ENCODE results near the gene GSE1.

Gene GSE1

DNA sequence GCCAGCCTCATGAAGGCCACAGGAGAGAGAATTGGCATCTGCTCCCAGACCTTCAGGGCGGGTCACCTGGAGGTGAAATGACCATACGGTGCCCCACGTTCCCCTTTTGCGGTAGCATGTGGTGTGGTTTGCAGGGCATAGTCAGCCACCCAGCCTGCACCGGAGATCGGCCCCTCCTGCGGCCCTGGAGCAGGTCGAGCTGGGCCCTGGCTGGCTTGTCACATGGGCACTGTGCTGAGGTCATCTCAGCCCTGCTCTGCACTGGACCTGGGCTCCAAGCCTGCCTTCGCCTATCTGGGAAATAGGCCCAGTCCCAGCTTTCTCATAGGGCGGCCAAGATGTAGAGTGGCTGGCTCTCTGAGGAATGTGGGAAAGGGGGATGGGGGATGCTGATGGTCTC lies 16.2 kb downstream of the GSE1 start:
- peaks cover 6% of the 10 kb centered on the region; the same call in 1 of the 2 replicates for H3K36me3 ChIP-seq (ENCODE audit: control insufficient read depth, insufficient read depth, low read length)
- DNase-seq (ENCODE audit: low read depth, low spot score): no peak
- no peaks in the 10 kb centered on the region for H3K9me3 ChIP-seq (ENCODE audit: control insufficient read depth, insufficient read depth, low read length)
- WGBS (ENCODE audit: insufficient coverage, insufficient read length): no CpG with 5 or more reads among the region's 10 CpGs
- H3K27ac ChIP-seq (ENCODE audit: low read length): no peak overlapping the region
- no peak overlapping the region for H3K4me3 ChIP-seq (ENCODE audit: low read length)
- no peaks in the 10 kb centered on the region for H3K27me3 ChIP-seq (ENCODE audit: control insufficient read depth, insufficient read depth, low read length)
- H3K4me1 ChIP-seq (ENCODE audit: control insufficient read depth, insufficient read depth, low read length): peaks cover 4% of the 10 kb centered on the region; the same call in 1 of the 2 replicates

DNA sequence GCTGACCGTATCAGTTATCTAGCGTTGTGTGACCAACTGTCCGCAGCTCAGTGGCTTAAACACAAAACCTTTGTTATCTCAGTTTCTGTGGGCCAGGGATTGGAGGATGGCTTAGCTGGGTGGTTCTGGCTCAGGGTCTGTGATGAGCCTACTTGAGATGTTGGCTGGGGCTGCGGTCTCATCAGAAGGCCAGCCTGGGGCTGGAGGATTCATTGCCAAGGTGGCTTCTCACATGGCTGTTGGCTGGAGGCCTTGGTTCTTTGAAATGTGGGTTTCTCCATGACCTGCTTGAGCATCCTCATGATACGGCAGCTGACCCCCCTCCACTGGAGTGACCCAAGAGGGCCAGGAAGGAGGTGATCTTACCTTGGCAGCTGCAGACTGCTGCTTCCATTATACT lies 16.7 kb downstream of the GSE1 start:
- WGBS (ENCODE audit: insufficient coverage, insufficient read length): no CpG with 5 or more reads among the region's 5 CpGs
- Histone ChIP-seq H3K4me1 (ENCODE audit: control insufficient read depth, insufficient read depth, low read length) (peaks cover 2% of the 10 kb centered on the region; the same call in 1 of the 2 replicates), H3K27me3 (ENCODE audit: control insufficient read depth, insufficient read depth, low read length) (no peaks in the 10 kb centered on the region)

DNA sequence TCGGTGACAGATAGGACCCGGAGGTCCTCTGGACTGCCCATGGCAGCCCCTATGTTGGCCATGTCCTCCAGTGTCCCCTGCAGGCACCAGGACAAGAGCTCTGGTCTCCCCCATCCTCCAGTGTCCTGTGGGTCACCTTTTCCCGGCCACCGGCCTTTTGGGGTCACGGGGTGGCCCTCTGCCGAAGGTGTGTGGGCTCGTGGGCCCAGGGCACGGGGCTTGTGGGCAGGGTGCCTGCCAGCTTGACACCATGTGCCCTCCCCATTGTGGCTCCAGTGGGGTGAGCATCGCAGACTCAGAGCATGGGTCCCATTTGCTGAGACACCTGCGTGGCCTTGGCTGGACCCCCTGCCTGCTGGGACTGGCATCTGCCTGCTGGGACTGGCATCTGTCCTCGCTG lies 18.1 kb downstream of the GSE1 start:
- Histone ChIP-seq H3K4me3 (ENCODE audit: low read length) (no peak overlapping the region), H3K4me1 (ENCODE audit: control insufficient read depth, insufficient read depth, low read length) (peaks cover 2% of the 10 kb centered on the region; the same call in 1 of the 2 replicates), H3K27me3 (ENCODE audit: control insufficient read depth, insufficient read depth, low read length) (no peaks in the 10 kb centered on the region), H3K36me3 (ENCODE audit: control insufficient read depth, insufficient read depth, low read length) (peaks cover 7% of the 10 kb centered on the region; the same call in 1 of the 2 replicates), H3K9me3 (ENCODE audit: control insufficient read depth, insufficient read depth, low read length) (no peaks in the 10 kb centered on the region), H3K27ac (ENCODE audit: low read length) (no peak overlapping the region)
- DNase-seq (ENCODE audit: low read depth, low spot score): no peak
- no CpG with 5 or more reads among the region's 11 CpGs for WGBS (ENCODE audit: insufficient coverage, insufficient read length)

More for the DNA sequence above, 16.7 kb downstream of the GSE1 start:
- H3K27ac ChIP-seq (ENCODE audit: low read length): no peak overlapping the region
- DNase-seq (ENCODE audit: low read depth, low spot score): no peak
- H3K4me3 ChIP-seq (ENCODE audit: low read length): no peak overlapping the region
- peaks cover 7% of the 10 kb centered on the region; the same call in 1 of the 2 replicates for H3K36me3 ChIP-seq (ENCODE audit: control insufficient read depth, insufficient read depth, low read length)
- H3K9me3 ChIP-seq (ENCODE audit: control insufficient read depth, insufficient read depth, low read length): no peaks in the 10 kb centered on the region

GRCh38 chr16:85631802-85632393 lies 18.8 kb downstream of the GSE1 start:
- H3K4me3 ChIP-seq (ENCODE audit: low read length): no peak overlapping the region
- peaks cover 7% of the 10 kb centered on the region; the same call in 1 of the 2 replicates for H3K36me3 ChIP-seq (ENCODE audit: control insufficient read depth, insufficient read depth, low read length)
- no peaks in the 10 kb centered on the region; the same call in 1 of the 2 replicates for H3K4me1 ChIP-seq (ENCODE audit: control insufficient read depth, insufficient read depth, low read length)
- no peak for DNase-seq (ENCODE audit: low read depth, low spot score)
- no CpG with 5 or more reads among the region's 27 CpGs for WGBS (ENCODE audit: insufficient coverage, insufficient read length)
- no peaks in the 10 kb centered on the region for H3K27me3 ChIP-seq (ENCODE audit: control insufficient read depth, insufficient read depth, low read length)
- no peaks in the 10 kb centered on the region for H3K9me3 ChIP-seq (ENCODE audit: control insufficient read depth, insufficient read depth, low read length)
- H3K27ac ChIP-seq (ENCODE audit: low read length): no peak overlapping the region

DNA sequence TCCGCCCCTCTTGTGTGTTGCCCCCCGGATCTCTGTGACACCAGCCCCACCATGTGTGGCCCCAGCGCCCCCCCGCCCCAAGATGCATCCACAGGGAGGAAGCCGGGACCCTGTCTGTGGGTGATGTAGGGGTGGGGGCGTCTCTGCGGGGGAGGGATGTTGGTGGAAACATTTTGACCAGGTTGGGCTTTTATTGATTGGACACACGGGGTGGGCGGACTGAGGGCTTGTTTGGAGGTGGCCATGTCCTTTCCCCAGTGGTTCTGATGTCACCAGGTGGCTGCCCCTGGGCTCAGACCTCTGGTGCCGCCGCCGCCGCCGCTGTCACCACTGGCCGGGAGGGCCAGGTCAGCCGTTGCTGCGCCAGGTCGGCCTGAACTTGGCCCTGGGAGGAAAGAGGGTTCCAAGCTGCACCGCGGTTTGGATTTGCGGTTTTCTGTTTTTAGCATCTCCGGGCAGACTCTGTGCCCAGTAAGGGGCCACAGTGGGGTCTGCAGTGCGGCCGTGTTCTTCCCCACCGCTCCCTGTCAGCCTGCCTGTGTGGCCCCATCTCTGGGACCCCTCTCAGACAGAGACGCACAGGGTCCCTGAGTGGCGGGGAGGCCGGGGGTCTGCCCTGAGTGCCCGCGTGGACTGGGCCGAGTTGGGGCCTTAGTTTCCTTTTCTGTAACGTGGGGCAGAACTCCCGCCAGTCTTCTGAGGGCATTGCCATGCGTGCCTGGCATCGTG lies 19.8 kb downstream of the GSE1 start:
- no peaks in the 10 kb centered on the region for H3K9me3 ChIP-seq (ENCODE audit: control insufficient read depth, insufficient read depth, low read length)
- WGBS (ENCODE audit: insufficient coverage, insufficient read length): no CpG with 5 or more reads among the region's 35 CpGs
- no peaks in the 10 kb centered on the region for H3K27me3 ChIP-seq (ENCODE audit: control insufficient read depth, insufficient read depth, low read length)
- no peaks in the 10 kb centered on the region; the same call in 1 of the 2 replicates for H3K4me1 ChIP-seq (ENCODE audit: control insufficient read depth, insufficient read depth, low read length)
- H3K4me3 ChIP-seq (ENCODE audit: low read length): no peak overlapping the region
- H3K27ac ChIP-seq (ENCODE audit: low read length): no peak overlapping the region
- H3K36me3 ChIP-seq (ENCODE audit: control insufficient read depth, insufficient read depth, low read length): peaks cover 10% of the 10 kb centered on the region
- no peak for DNase-seq (ENCODE audit: low read depth, low spot score)

DNA sequence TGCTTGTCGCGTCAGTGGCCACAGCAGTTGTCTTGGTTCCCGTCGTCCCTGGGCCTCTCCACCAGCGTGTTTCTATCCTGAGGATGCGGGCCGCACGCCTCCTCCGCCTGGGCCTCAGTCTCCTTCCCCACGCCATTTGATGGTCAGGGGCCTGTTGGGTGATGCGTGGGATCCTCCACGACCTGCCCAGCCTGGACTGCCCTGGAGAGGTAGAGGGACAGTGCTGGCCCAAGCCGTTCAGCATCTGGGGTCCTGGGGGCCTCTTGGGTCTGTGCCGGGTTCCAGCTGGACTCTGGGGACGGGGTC lies 20.3 kb downstream of the GSE1 start:
- no peak overlapping the region for H3K4me3 ChIP-seq (ENCODE audit: low read length)
- peaks cover 10% of the 10 kb centered on the region for H3K36me3 ChIP-seq (ENCODE audit: control insufficient read depth, insufficient read depth, low read length)
- WGBS (ENCODE audit: insufficient coverage, insufficient read length): no CpG with 5 or more reads among the region's 15 CpGs
- DNase-seq (ENCODE audit: low read depth, low spot score): no peak
- H3K27ac ChIP-seq (ENCODE audit: low read length): no peak overlapping the region
- no peaks in the 10 kb centered on the region for H3K9me3 ChIP-seq (ENCODE audit: control insufficient read depth, insufficient read depth, low read length)
- no peaks in the 10 kb centered on the region; the same call in 1 of the 2 replicates for H3K4me1 ChIP-seq (ENCODE audit: control insufficient read depth, insufficient read depth, low read length)
- H3K27me3 ChIP-seq (ENCODE audit: control insufficient read depth, insufficient read depth, low read length): no peaks in the 10 kb centered on the region

- WGBS (ENCODE audit: insufficient coverage, insufficient read length): no CpG with 5 or more reads among the region's 35 CpGs
- H3K27me3 ChIP-seq (ENCODE audit: control insufficient read depth, insufficient read depth, low read length): no peaks in the 10 kb centered on the region
- DNase-seq (ENCODE audit: low read depth, low spot score): no peak
- peaks cover 10% of the 10 kb centered on the region for H3K36me3 ChIP-seq (ENCODE audit: control insufficient read depth, insufficient read depth, low read length)
- no peak overlapping the region for H3K27ac ChIP-seq (ENCODE audit: low read length)
- no peaks in the 10 kb centered on the region for H3K9me3 ChIP-seq (ENCODE audit: control insufficient read depth, insufficient read depth, low read length)
- H3K4me1 ChIP-seq (ENCODE audit: control insufficient read depth, insufficient read depth, low read length): no peaks in the 10 kb centered on the region; the same call in 1 of the 2 replicates
- H3K4me3 ChIP-seq (ENCODE audit: low read length): no peak overlapping the region
These were observed 20.8 kb downstream of the GSE1 start for GRCh38 chr16:85633888-85634287.

DNA sequence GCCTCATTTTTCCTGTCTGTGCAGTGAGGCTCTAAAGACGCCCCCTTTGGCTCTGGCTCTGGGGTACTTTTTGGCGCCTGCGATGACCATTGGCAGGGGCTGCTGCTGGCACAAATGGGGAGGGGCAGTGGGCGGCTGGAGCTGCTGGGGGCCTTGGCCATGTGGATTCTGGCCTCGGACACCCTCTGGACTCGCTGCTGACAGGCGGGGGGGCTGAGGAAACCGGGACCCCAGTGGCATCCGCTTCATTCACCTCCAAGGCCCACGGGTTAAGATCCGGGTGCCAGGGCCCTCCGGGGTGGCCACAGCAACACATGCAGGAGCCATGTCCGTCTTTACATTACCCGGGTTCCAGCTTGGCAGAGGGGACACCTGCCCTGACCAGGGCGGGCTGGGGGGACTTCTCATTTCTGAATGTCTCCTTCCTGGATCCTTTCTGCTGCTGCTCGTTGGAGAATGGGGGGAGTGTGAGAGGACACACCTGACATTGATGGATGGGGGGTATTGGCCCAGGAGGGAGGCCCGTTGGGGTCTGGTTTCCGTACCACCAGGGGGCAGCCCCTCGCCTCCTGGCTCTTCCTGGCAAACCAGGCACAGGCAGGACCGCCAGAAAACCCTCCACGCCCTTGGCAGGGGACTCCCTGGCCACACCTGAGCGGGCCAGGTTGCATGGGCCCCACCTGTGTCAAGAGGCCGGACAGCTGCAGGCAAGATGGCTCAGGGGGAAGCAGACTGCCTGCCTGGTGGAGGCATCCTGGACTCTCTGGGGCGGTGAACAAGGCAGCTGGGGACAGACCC lies 21.8 kb downstream of the GSE1 start:
- H3K36me3 ChIP-seq (ENCODE audit: control insufficient read depth, insufficient read depth, low read length): peaks cover 10% of the 10 kb centered on the region
- H3K4me3 ChIP-seq (ENCODE audit: low read length): no peak overlapping the region
- no CpG with 5 or more reads among the region's 24 CpGs for WGBS (ENCODE audit: insufficient coverage, insufficient read length)
- no peaks in the 10 kb centered on the region for H3K9me3 ChIP-seq (ENCODE audit: control insufficient read depth, insufficient read depth, low read length)
- H3K27ac ChIP-seq (ENCODE audit: low read length): no peak overlapping the region
- no peak for DNase-seq (ENCODE audit: low read depth, low spot score)
- H3K4me1 ChIP-seq (ENCODE audit: control insufficient read depth, insufficient read depth, low read length): peaks cover 2% of the 10 kb centered on the region; the same call in 1 of the 2 replicates
- H3K27me3 ChIP-seq (ENCODE audit: control insufficient read depth, insufficient read depth, low read length): no peaks in the 10 kb centered on the region

- no CpG with 5 or more reads among the region's 26 CpGs for WGBS (ENCODE audit: insufficient coverage, insufficient read length)
- peaks cover 15% of the 10 kb centered on the region for H3K36me3 ChIP-seq (ENCODE audit: control insufficient read depth, insufficient read depth, low read length)
- no peak overlapping the region for H3K27ac ChIP-seq (ENCODE audit: low read length)
- no peak overlapping the region for H3K4me3 ChIP-seq (ENCODE audit: low read length)
- no peaks in the 10 kb centered on the region for H3K9me3 ChIP-seq (ENCODE audit: control insufficient read depth, insufficient read depth, low read length)
- H3K4me1 ChIP-seq (ENCODE audit: control insufficient read depth, insufficient read depth, low read length): peaks cover 2% of the 10 kb centered on the region; the same call in 1 of the 2 replicates
- no peaks in the 10 kb centered on the region for H3K27me3 ChIP-seq (ENCODE audit: control insufficient read depth, insufficient read depth, low read length)
- no peak for DNase-seq (ENCODE audit: low read depth, low spot score)
These were observed 22.5 kb downstream of the GSE1 start for GRCh38 chr16:85635545-85636140.

GRCh38 chr16:85636234-85636812 lies 23.2 kb downstream of the GSE1 start:
- WGBS (ENCODE audit: insufficient coverage, insufficient read length): no CpG with 5 or more reads among the region's 27 CpGs
- no peaks in the 10 kb centered on the region for H3K9me3 ChIP-seq (ENCODE audit: control insufficient read depth, insufficient read depth, low read length)
- H3K27ac ChIP-seq (ENCODE audit: low read length): no peak overlapping the region
- H3K27me3 ChIP-seq (ENCODE audit: control insufficient read depth, insufficient read depth, low read length): no peaks in the 10 kb centered on the region
- H3K4me3 ChIP-seq (ENCODE audit: low read length): no peak overlapping the region
- H3K36me3 ChIP-seq (ENCODE audit: control insufficient read depth, insufficient read depth, low read length): peaks cover 15% of the 10 kb centered on the region
- peaks cover 2% of the 10 kb centered on the region; the same call in 1 of the 2 replicates for H3K4me1 ChIP-seq (ENCODE audit: control insufficient read depth, insufficient read depth, low read length)
- no peak for DNase-seq (ENCODE audit: low read depth, low spot score)
